ENCODE results near the gene SETD5.

Gene SETD5

DNA sequence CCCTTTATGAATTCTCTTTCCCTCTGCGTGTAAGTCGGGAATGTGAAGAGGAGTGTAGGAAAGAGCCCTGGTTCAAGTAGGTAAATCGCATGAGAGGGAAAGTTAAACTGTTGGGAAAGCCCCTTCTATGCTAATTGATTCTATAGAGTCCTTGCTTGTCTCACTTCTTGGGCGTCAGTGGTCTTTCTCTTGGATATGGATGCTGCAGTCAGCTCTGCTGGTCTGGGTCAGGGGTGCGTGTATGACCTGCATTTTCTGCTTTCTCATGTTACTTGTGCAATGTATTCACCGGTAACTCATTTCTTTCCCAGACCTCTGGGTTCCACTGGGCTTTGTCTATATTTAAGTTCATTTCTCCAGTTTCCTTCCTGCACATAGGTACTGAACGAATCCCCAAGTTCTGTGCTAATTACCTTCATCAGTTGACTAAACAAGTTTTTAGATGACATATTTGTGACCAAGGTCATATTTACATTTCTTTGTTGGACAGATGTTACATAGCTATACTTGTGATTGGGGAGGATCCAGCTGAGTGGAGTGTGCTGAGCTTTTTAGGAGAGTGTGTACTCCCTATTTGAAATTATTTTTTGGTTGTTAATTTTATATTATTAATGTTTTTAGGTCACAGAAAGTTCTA is 1.4 kb downstream of the SETD5 start:
- no peaks in the 10 kb centered on the region for H3K27me3 ChIP-seq
- H3K9me3 ChIP-seq: no peaks in the 10 kb centered on the region
- H3K9ac ChIP-seq: peak overlapping the region; percentile 99
- H3K36me3 ChIP-seq: peaks cover 16% of the 10 kb centered on the region; the same call in 1 of the 2 replicates
- H3K27ac ChIP-seq: peak overlapping the region; percentile 99
- peak overlapping the region; percentile 93 for H3K4me2 ChIP-seq
- H3K4me1 ChIP-seq: peaks cover 64% of the 10 kb centered on the region
- peak overlapping the region; percentile 90 for H3K4me3 ChIP-seq
- TF ChIP-seq Cebpa-rat (IDR thresholded peaks at IDR 0.05): no peak
- peaks cover 84% of the 10 kb centered on the region for H4K20me1 ChIP-seq

DNA sequence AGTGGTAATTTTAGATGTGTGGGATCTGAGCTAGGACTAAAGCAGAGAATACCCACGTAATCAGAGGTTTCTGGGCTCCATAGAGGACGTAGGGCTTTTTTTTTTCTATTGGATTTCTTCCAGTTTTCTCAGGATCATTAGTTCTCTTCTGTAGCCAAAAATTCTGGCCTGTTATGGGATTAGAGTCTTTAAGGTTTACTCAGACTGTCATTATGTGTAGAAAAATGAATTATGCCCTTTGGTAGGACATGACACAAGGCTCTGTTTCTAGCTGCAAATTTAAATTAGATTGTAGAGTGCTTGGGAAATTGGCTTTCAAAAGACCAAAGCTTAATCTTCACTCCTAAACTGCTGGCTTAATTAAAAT is 1.9 kb downstream of the SETD5 start:
- Histone ChIP-seq H3K4me1 (peaks cover 59% of the 10 kb centered on the region), H3K27ac (peak overlapping the region; percentile 99), H3K4me3 (peak overlapping the region; percentile 90), H4K20me1 (peaks cover 84% of the 10 kb centered on the region), H3K9ac (peak overlapping the region; percentile 99), H3K36me3 (peaks cover 10% of the 10 kb centered on the region; the same call in 1 of the 2 replicates), H3K27me3 (no peaks in the 10 kb centered on the region), H3K4me2 (peak overlapping the region; percentile 93), H3K9me3 (no peaks in the 10 kb centered on the region)
- no peak for TF ChIP-seq Cebpa-rat (IDR thresholded peaks at IDR 0.05)

DNA sequence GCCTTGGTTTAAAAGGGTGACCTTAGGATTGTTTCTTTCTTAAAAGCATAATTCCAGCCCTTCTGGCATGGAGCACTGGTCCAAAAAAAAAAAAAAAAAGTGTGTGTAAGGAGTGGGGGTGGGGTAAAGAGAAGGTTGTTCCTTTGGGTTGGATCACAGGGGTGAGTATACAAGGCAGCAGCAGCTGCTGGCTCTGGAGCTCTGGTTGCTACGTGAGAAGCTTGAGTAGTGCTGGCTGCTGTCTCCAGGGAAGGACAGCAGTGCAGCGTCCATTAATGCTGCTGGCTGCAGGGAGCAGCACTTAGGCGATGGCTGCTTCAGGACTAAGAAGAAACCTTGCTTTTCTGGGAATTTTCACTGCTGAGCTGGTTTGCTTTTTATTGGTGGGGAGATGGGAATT is 2.3 kb downstream of the SETD5 start:
- peaks cover 10% of the 10 kb centered on the region; the same call in 1 of the 2 replicates for H3K36me3 ChIP-seq
- H3K27me3 ChIP-seq: no peaks in the 10 kb centered on the region
- no peak for TF ChIP-seq Cebpa-rat (IDR thresholded peaks at IDR 0.05)
- peak overlapping the region; percentile 93 for H3K4me2 ChIP-seq
- H4K20me1 ChIP-seq: peaks cover 84% of the 10 kb centered on the region
- peak overlapping the region; percentile 90 for H3K4me3 ChIP-seq
- peaks cover 59% of the 10 kb centered on the region for H3K4me1 ChIP-seq
- no peaks in the 10 kb centered on the region for H3K9me3 ChIP-seq
- peak overlapping the region; percentile 99 for H3K9ac ChIP-seq
- peak overlapping the region; percentile 99; the same call in 1 of the 2 replicates for H3K27ac ChIP-seq

DNA sequence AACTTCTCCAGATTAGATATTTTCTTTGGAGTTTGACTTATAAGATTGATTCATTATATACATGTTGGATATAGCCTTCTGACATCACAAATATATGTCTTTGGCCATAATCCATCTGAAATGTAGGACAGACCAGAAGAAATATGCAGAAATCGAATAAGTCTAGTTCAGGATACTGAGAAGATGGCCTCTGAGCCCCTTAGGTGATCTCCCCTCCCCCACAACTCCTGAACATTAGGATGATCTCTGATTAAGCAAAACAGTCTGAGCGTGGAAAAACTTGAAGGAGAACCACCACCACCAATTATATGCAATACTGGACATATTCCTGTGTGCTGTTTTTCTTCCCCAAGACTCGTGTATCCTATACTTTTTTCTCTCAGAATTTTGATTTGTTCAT is 3.2 kb downstream of the SETD5 start:
- Histone ChIP-seq H3K4me3 (peak overlapping the region; percentile 90; the same call in 1 of the 2 replicates), H3K27ac (no peak overlapping the region), H3K9me3 (no peaks in the 10 kb centered on the region)

GRCh38 chr3:9401986-9402385 is 4.6 kb downstream of the SETD5 start:
- peaks cover 89% of the 10 kb centered on the region for H4K20me1 ChIP-seq
- H3K4me2 ChIP-seq: peak overlapping the region; percentile 93
- peaks cover 12% of the 10 kb centered on the region; the same call in 1 of the 2 replicates for H3K36me3 ChIP-seq
- TF ChIP-seq Cebpa-rat (IDR thresholded peaks at IDR 0.05): no peak
- no peaks in the 10 kb centered on the region for H3K27me3 ChIP-seq
- H3K27ac ChIP-seq: no peak overlapping the region
- H3K9ac ChIP-seq: no peak overlapping the region
- H3K4me1 ChIP-seq: peaks cover 64% of the 10 kb centered on the region
- no peak overlapping the region for H3K4me3 ChIP-seq
- H3K9me3 ChIP-seq: peaks cover 5% of the 10 kb centered on the region; the same call in 1 of the 2 replicates

More for the DNA sequence above, 3.2 kb downstream of the SETD5 start:
- Histone ChIP-seq H3K27me3 (no peaks in the 10 kb centered on the region), H3K4me2 (peak overlapping the region; percentile 93), H3K4me1 (peaks cover 53% of the 10 kb centered on the region), H3K36me3 (peaks cover 7% of the 10 kb centered on the region; the same call in 1 of the 2 replicates), H3K9ac (peak overlapping the region; percentile 63; the same call in 1 of the 2 replicates), H4K20me1 (peaks cover 84% of the 10 kb centered on the region)
- TF ChIP-seq Cebpa-rat (IDR thresholded peaks at IDR 0.05): no peak

GRCh38 chr3:9402410-9403228 is 5.2 kb downstream of the SETD5 start:
- Histone ChIP-seq H4K20me1 (peaks cover 96% of the 10 kb centered on the region), H3K36me3 (peaks cover 15% of the 10 kb centered on the region; the same call in 1 of the 2 replicates), H3K27me3 (no peaks in the 10 kb centered on the region), H3K9me3 (peaks cover 5% of the 10 kb centered on the region; the same call in 1 of the 2 replicates), H3K4me2 (peak overlapping the region; percentile 93), H3K4me3 (no peak overlapping the region), H3K4me1 (peaks cover 70% of the 10 kb centered on the region), H3K9ac (no peak overlapping the region), H3K27ac (no peak overlapping the region)
- no peak for TF ChIP-seq Cebpa-rat (IDR thresholded peaks at IDR 0.05)

DNA sequence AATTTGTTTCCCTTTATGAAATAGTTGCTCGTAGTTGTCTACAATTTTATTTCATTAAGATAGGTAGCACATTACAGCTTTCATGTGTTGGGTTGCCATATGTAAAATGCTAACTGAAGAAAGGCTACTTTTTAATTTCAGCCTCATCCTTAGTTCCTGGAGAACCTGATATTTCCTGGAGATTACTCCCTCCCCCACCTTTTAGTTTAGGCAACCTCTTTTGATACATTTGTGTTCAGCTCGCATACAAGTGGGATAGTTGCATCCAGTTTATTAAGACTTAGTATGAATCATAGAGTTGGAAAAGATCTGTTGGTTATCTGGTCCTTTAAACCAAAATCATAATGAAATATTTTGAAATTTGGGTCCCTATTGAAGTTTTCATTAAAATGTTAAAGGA is 6.0 kb downstream of the SETD5 start:
- no peak for TF ChIP-seq Cebpa-rat (IDR thresholded peaks at IDR 0.05)
- Histone ChIP-seq H3K9ac (no peak overlapping the region), H4K20me1 (peaks cover 100% of the 10 kb centered on the region), H3K27me3 (no peaks in the 10 kb centered on the region), H3K36me3 (peaks cover 21% of the 10 kb centered on the region; the same call in 1 of the 2 replicates), H3K4me2 (peak overlapping the region; percentile 7; the same call in 1 of the 2 replicates), H3K27ac (no peak overlapping the region), H3K9me3 (peaks cover 5% of the 10 kb centered on the region; the same call in 1 of the 2 replicates), H3K4me1 (peaks cover 73% of the 10 kb centered on the region), H3K4me3 (no peak overlapping the region)

- Histone ChIP-seq H3K4me2 (peak overlapping the region; percentile 23; the same call in 1 of the 2 replicates), H3K9me3 (peaks cover 5% of the 10 kb centered on the region; the same call in 1 of the 2 replicates), H3K36me3 (peaks cover 25% of the 10 kb centered on the region; the same call in 1 of the 2 replicates), H3K27me3 (no peaks in the 10 kb centered on the region), H3K4me1 (peaks cover 69% of the 10 kb centered on the region), H4K20me1 (peaks cover 100% of the 10 kb centered on the region), H3K9ac (no peak overlapping the region), H3K4me3 (no peak overlapping the region), H3K27ac (no peak overlapping the region)
- TF ChIP-seq Cebpa-rat (IDR thresholded peaks at IDR 0.05): no peak
Observed at GRCh38 chr3:9404680-9405079, 7.3 kb downstream of the SETD5 start.

- no peak for TF ChIP-seq Cebpa-rat (IDR thresholded peaks at IDR 0.05)
- Histone ChIP-seq H4K20me1 (peaks cover 100% of the 10 kb centered on the region), H3K4me1 (peaks cover 58% of the 10 kb centered on the region), H3K4me3 (no peak overlapping the region), H3K27me3 (no peaks in the 10 kb centered on the region), H3K9me3 (peaks cover 5% of the 10 kb centered on the region; the same call in 1 of the 2 replicates), H3K4me2 (0 out of 2 replicates have a peak overlapping the region, but pooled peaks have one; percentile 1), H3K36me3 (peaks cover 27% of the 10 kb centered on the region; the same call in 1 of the 2 replicates), H3K9ac (no peak overlapping the region), H3K27ac (no peak overlapping the region)
Observed at GRCh38 chr3:9405756-9406155, 8.3 kb downstream of the SETD5 start.
